Body of pancreas (tissue), 4 donors: Measurements from ENCODE around the gene HDAC8.
"Not testable (repeated sequence)": the region's sequence is repeated elsewhere in the genome, so short reads cannot be mapped to it uniquely, and the experiment has no call there.

Source experiments
- POLR2A ChIP-seq, 3 donors: fragments of 450-650 bp; IDR thresholded peaks; one replicate each; pipeline ENCODE4 v1.6.1; 2016; ENCODE audit warnings: antibody characterized with exemption in 3 of 3, mild to moderate bottlenecking in 2 of 3
- TF ChIP-seq, protein P1 (sequence below), 7 experiments: fragments of 450-650 bp in 4 of 7; fragments of 200-600 bp in 3 of 7; sonication (generic) in 3 of 7; IDR thresholded peaks; one replicate each; pipeline ENCODE4 v1.5.1; 2016 to 2019; ENCODE audit warnings: antibody characterized with exemption in 7 of 7

DNA sequence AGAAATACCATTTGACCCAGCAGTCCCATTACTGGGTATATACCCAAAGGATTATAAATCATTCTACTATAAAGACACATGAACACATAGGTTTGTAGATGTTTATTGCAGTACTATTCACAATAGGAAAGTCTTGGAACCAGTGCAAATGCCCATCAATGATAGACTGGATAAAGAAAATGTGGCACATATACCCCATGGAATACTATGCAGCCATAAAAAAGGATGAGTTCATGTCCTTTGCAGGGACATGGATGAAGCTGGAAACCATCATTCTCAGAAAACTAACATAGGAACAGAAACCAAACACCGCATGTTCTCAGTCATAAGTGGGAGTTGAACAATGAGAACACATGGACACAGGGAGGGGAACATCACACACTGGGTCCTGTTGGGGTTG lies 123.6 kb downstream of the HDAC8 start:
- TF ChIP-seq, protein P1, sequence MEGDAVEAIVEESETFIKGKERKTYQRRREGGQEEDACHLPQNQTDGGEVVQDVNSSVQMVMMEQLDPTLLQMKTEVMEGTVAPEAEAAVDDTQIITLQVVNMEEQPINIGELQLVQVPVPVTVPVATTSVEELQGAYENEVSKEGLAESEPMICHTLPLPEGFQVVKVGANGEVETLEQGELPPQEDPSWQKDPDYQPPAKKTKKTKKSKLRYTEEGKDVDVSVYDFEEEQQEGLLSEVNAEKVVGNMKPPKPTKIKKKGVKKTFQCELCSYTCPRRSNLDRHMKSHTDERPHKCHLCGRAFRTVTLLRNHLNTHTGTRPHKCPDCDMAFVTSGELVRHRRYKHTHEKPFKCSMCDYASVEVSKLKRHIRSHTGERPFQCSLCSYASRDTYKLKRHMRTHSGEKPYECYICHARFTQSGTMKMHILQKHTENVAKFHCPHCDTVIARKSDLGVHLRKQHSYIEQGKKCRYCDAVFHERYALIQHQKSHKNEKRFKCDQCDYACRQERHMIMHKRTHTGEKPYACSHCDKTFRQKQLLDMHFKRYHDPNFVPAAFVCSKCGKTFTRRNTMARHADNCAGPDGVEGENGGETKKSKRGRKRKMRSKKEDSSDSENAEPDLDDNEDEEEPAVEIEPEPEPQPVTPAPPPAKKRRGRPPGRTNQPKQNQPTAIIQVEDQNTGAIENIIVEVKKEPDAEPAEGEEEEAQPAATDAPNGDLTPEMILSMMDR (IDR thresholded peaks at IDR 0.05): not testable (repeated sequence)
- TF ChIP-seq POLR2A (IDR thresholded peaks at IDR 0.05): not testable (repeated sequence)
